ENCODE results near the gene LYL1. TPM values are rescaled to one million over a fixed set of nuclear protein-coding genes. Genes with fewer than 3 reads are reported as not detected.

LYL1 gene
- total RNA-seq, 1 donor from 2014 or later: 3.0 TPM

GRCh38 chr19:13056052-13056660, 46.5 kb downstream of the LYL1 start:
- DNase-seq (ENCODE audit: low spot score): no peak

DNA sequence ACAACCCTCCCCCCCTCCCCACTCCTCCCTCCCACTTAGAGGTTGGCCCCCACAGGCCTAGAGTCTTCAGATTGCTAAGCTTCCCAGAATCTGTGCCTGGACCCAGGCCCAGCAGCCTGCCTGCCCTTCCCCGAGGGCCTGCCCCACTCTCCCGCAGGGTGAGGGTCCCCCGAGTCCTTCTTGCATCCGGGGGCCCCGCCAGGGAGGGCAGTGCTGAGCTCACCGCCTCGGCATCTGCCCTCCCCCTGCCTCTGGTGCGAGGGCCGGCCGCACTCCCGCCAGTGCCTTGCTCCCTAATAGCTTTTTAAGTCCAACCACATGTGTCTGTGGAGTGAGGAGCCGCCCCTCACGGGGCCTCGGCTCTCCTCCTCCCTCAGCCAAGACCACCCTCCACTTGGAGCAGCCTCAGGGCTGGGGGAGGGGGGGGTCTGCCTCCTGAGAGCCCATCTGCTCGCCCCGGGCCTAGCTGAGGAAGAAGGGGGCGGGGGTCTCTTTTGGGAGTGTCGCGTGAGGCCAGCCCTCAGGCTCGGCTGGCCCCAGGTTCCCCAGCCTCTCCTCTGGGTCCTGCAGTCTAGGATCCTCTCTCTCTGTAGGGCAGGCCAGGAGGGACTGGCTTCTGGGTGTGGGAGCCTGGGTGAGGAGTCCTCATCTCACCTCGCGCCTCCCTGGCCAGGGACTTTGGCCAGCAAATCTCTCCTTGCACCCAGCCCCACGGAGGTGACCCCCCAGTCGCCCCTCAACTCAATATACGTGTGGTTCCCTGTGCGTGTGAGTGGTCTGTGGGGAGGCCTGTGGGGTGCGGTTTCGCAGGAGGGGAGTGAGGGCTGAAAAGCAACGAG, 47.2 kb downstream of the LYL1 start:
- DNase-seq (ENCODE audit: low spot score): peak; percentile 82

DNA sequence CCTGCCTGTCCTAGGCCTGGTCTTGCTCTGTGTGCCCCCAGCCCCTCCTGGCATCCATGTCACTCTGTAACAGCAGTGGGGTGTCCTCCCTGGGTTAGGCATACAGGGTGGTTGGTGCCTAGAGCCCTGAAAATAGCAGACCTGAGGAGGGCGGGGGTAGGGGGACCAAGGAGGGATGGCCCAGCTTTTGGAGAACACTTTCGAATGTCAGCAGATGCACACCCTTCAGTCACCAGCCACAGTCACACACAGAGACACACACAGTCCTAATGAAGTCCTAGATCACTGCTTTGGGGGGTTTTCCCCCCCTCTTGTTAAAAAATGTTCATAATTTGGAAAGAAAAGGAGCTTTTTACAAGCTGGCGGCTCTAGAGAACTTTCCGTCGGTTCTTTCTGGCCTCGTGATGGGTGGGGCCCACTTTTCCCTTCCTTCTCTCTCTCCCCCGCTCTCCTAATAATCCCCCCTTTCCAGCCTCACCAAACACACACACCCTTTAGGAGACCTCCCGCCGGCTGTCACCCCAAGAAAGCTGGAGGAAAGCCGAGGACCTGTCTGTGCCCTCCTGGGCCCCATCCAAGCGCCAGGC, 47.9 kb downstream of the LYL1 start:
- DNase-seq (ENCODE audit: low spot score): no peak

- DNase-seq (ENCODE audit: low spot score): peak; percentile 82
Measured at GRCh38 chr19:13053761-13054625, 48.7 kb downstream of the LYL1 start.

GRCh38 chr19:13053238-13053637, 49.4 kb downstream of the LYL1 start:
- no peak for DNase-seq (ENCODE audit: low spot score)

DNA sequence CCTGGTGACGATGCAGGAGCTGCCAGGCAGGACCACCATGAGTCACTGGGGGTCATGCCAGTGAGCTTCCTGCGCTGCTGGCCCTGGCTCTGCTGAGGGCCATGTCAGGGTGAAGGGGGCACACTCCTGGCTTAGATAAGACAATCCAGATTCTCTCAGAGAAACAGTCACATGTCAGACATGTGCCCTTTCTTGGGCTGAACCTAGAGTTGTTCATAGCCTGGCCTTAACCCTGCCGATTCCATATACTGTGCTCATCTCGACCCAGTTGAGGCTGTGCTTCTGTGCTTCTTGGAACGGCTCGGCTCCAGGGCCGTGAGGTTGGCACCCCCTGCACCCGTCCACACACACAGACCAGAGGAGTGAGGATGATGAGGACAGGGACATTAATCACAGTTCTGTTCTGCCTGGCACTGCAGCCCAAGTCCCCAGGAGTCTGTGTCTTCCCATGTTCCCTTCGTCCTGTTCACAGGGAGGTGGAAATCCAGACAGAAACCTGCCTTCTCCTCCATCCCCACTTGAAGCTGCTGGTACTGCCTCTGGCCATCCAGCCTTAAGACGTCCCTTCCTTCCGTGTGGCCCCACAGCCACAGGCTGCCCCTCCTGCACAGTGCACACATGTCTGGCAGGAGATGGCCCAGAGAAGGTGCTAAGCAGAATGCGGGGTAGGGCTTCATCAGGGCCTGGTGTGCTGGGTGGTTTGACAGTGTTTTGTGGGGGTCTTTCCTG, 50.0 kb downstream of the LYL1 start:
- DNase-seq (ENCODE audit: low spot score): no peak

DNA sequence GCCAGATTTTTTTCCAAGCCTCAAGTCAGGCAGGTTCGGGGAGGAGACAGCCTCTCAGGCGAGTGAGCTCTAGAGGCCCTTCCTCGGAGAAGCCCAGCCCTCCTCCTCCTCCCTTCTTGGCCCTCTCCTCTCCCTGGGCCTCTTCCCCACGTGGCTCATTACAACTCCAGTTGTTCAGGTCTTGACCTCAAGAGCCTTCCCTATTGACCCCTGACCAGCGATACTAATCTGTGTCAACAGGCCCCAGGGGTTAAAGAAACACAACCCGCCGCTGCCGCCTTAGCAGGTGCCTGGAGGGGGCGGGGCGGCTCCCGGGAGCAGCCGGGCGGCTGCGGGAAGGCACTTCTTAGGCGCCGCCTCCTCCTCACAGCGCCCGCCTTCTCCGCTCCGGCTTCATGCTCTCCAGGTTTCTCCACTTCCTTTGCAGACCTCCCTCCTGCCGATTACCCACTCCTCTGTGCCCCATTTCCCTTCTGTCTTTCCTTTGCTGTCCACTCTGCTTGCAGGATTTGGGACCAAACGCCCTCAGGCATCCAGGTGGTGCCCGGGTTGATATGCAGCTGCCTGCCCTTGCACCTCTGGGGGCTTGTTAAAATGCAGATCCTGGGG, 51.0 kb downstream of the LYL1 start:
- no peak for DNase-seq (ENCODE audit: low spot score)

DNA sequence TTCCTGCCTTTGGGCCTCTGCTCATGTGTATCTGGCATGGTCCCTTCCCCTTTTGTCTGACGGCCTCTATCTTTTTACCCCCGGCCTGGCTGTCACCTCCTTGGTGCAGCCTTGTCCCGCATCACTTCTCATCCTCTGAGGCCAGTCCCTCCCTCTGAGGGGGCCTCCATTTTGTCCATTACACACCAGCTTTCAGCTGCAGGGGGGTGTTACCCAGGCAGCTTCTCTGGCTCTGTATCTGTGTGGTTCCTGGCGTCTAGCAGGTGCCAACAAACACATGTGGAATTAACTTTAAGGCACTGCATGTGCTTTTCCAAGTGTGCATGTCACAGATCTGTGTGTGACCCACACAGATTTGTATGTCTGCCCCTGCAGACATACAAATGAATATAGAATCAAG, 52.4 kb downstream of the LYL1 start:
- DNase-seq (ENCODE audit: low spot score): no peak

Other genes starting within 250 kb of the LYL1 start
- 42.2 TPM for gene DNASE2, start 221.4 kb downstream of the LYL1 start, total RNA-seq
- not detected for gene KLF1, start 215.7 kb downstream of the LYL1 start, total RNA-seq
- 35.6 TPM for gene GCDH, start 211.7 kb downstream of the LYL1 start, total RNA-seq
- gene SYCE2, start 183.6 kb downstream of the LYL1 start, total RNA-seq: 0.52 TPM
- gene FARSA, start 169.1 kb downstream of the LYL1 start, total RNA-seq: 60.9 TPM
- gene CALR, start 164.2 kb downstream of the LYL1 start, total RNA-seq: 643 TPM
- 96.5 TPM for gene RAD23A, start 157.0 kb downstream of the LYL1 start, total RNA-seq
- 12.4 TPM for gene GADD45GIP1, start 145.6 kb downstream of the LYL1 start, total RNA-seq
- not detected for gene DAND5, start 133.3 kb downstream of the LYL1 start, total RNA-seq
- gene NFIX, start 107.4 kb downstream of the LYL1 start, total RNA-seq: 91.7 TPM
- gene TRMT1, start 13.9 kb upstream of the LYL1 start, total RNA-seq: 54.6 TPM
- gene NACC1, start 15.4 kb upstream of the LYL1 start, total RNA-seq: 57.0 TPM
- 37.3 TPM for gene STX10, start 47.5 kb upstream of the LYL1 start, total RNA-seq
- 94.0 TPM for gene IER2, start 47.6 kb upstream of the LYL1 start, total RNA-seq

All from ureter (tissue), 1 donor.